Prostate gland (tissue), 2 donors: ENCODE measurements around the gene TP53BP2. TPM values are rescaled to one million over a fixed set of nuclear protein-coding genes. Genes with fewer than 3 reads are reported as not detected.

Experiments
- DNase-seq: peaks from one replicate; pipeline ENCODE4 v3.0.0-alpha.2; 2019; ENCODE audit warnings: low spot score
- H3K27ac ChIP-seq, 2 donors: fragments of 200-600 bp; sonication (generic); 2 replicates each; pipeline ENCODE4 v1.5.1; 2017 to 2019
- H3K27me3 ChIP-seq: fragments of 200-600 bp; sonication (generic); replicated peaks from 2 replicates; pipeline ENCODE4 v1.5.1; 2019; ENCODE audit not compliant: insufficient read depth
- H3K36me3 ChIP-seq, 2 donors: fragments of 200-600 bp; sonication (generic); 1 replicate in 1 of 2; 2 replicates in 1 of 2; pipeline versions ENCODE4 v1.5.1 to v1.8.1; 2017 to 2019
- H3K4me1 ChIP-seq: fragments of 200-600 bp; sonication (generic); replicated peaks from 2 replicates; pipeline ENCODE4 v1.5.1; 2019
- H3K4me3 ChIP-seq, 2 donors: fragments of 200-600 bp; sonication (generic); 2 replicates each; pipeline ENCODE4 v1.5.1; 2017 to 2019
- H3K9me3 ChIP-seq: fragments of 200-600 bp; sonication (generic); 2 replicates; pipeline ENCODE4 v1.5.1; 2017
- CTCF ChIP-seq, 4 experiments: fragments of 200-600 bp in 2 of 4; fragments of 450-650 bp in 2 of 4; sonication (generic) in 2 of 4; IDR thresholded peaks; 1 replicate in 3 of 4; 2 replicates in 1 of 4; pipeline ENCODE4 v1.5.1; 2016 to 2019; ENCODE audit warnings: antibody characterized with exemption in 4 of 4, mild to moderate bottlenecking in 2 of 4, moderate library complexity in 2 of 4
- POLR2A ChIP-seq: fragments of 450-650 bp; IDR thresholded peaks from one replicate; pipeline ENCODE4 v1.6.1; 2016; ENCODE audit warnings: antibody characterized with exemption, mild to moderate bottlenecking
- POLR2AphosphoS5 ChIP-seq: sonication (generic); formaldehyde crosslinking; IDR thresholded peaks from one replicate; pipeline ENCODE4 v1.6.1; 2017; ENCODE audit warnings: antibody characterized with exemption
- WGBS: methylation state at CpG from one replicate; pipeline ENCODE4 v1.1.5; 2018; 5-methylcytosine and 5-hydroxymethylcytosine counted together
- intact Hi-C: fragments of 100-400 bp; cut with DNase I; formaldehyde crosslinking; loops from one replicate; pipeline ENCODE4 v1.14.2; 2022
- total RNA-seq, 2 donors: library from RNA; depleted of rRNA; stranded (reverse); fragments of >200 nt; gene quantifications; one replicate each; pipeline ENCODE4 v1.1.0, GENCODE V29; 2016

The TP53BP2 gene
- total RNA-seq, 2 donors from 2014 or later: 28.0 to 103 TPM

- H3K36me3 ChIP-seq: no peaks in the 10 kb centered on the region
- H3K9me3 ChIP-seq: no peaks in the 10 kb centered on the region
- no peaks in the 10 kb centered on the region for H3K4me1 ChIP-seq
- no peaks in the 10 kb centered on the region for H3K27me3 ChIP-seq
- no peak overlapping the region for H3K4me3 ChIP-seq
- intact Hi-C loops: no loop called here
- DNase-seq: no peak
- no peak overlapping the region for H3K27ac ChIP-seq
- WGBS: 74% methylated on average over 1 of the region's 1 CpG
- TF ChIP-seq CTCF (IDR thresholded peaks at IDR 0.05): no peak
- TF ChIP-seq POLR2A: no peak
- TF ChIP-seq POLR2AphosphoS5: no peak
Measured at GRCh38 chr1:223861904-223862303, 16.2 kb upstream of the TP53BP2 start.

GRCh38 chr1:223860051-223860622, 14.4 kb upstream of the TP53BP2 start:
- peak; percentile 14 for DNase-seq
- Histone ChIP-seq H3K9me3 (no peaks in the 10 kb centered on the region), H3K4me3 (no peak overlapping the region), H3K27me3 (no peaks in the 10 kb centered on the region), H3K27ac (no peak overlapping the region), H3K36me3 (no peaks in the 10 kb centered on the region), H3K4me1 (no peaks in the 10 kb centered on the region)
- intact Hi-C loops: no loop called here
- WGBS: 28% methylated on average over 5 of the region's 5 CpGs
- no peak for TF ChIP-seq CTCF (IDR thresholded peaks at IDR 0.05)
- TF ChIP-seq POLR2AphosphoS5: no peak
- TF ChIP-seq POLR2A: no peak

- H3K27me3 ChIP-seq: no peaks in the 10 kb centered on the region
- TF ChIP-seq POLR2A (no peak), POLR2AphosphoS5 (no peak), CTCF (IDR thresholded peaks at IDR 0.05) (no peak)
- H3K27ac ChIP-seq: no peak overlapping the region
- intact Hi-C loops: no loop called here
- 67% methylated on average over 8 of the region's 8 CpGs for WGBS
- DNase-seq: no peak
- H3K36me3 ChIP-seq: no peaks in the 10 kb centered on the region
- no peaks in the 10 kb centered on the region for H3K9me3 ChIP-seq
- no peaks in the 10 kb centered on the region for H3K4me1 ChIP-seq
- H3K4me3 ChIP-seq: no peak overlapping the region
Measured at GRCh38 chr1:223859058-223859457, 13.3 kb upstream of the TP53BP2 start.

GRCh38 chr1:223856386-223856785, 10.6 kb upstream of the TP53BP2 start:
- H3K9me3 ChIP-seq: no peaks in the 10 kb centered on the region
- no peak overlapping the region for H3K27ac ChIP-seq
- TF ChIP-seq POLR2AphosphoS5 (no peak), CTCF (IDR thresholded peaks at IDR 0.05) (no peak), POLR2A (no peak)
- intact Hi-C loops: no loop called here
- no peaks in the 10 kb centered on the region for H3K36me3 ChIP-seq
- no peaks in the 10 kb centered on the region for H3K4me1 ChIP-seq
- H3K27me3 ChIP-seq: no peaks in the 10 kb centered on the region
- WGBS: 93% methylated on average over 17 of the region's 17 CpGs
- no peak overlapping the region for H3K4me3 ChIP-seq
- no peak for DNase-seq

- DNase-seq: no peak
- H3K9me3 ChIP-seq: no peaks in the 10 kb centered on the region
- intact Hi-C loops: no loop called here
- no peak for TF ChIP-seq POLR2AphosphoS5
- TF ChIP-seq CTCF (IDR thresholded peaks at IDR 0.05): no peak
- TF ChIP-seq POLR2A: no peak
- H3K4me1 ChIP-seq: no peaks in the 10 kb centered on the region
- H3K4me3 ChIP-seq: no peak overlapping the region
- no peaks in the 10 kb centered on the region for H3K36me3 ChIP-seq
- no peaks in the 10 kb centered on the region for H3K27me3 ChIP-seq
- 98% methylated on average over 1 of the region's 1 CpG for WGBS
- H3K27ac ChIP-seq: no peak overlapping the region
Measured at GRCh38 chr1:223853748-223854147, 8.0 kb upstream of the TP53BP2 start.
